ENCODE data around the gene PPP4R3A. TPM values are rescaled to one million over a fixed set of nuclear protein-coding genes. Genes with fewer than 3 reads are reported as not detected.

PPP4R3A gene
- total RNA-seq, 1 donor from 2014 or later, result 38.3 TPM

GRCh38 chr14:91470216-91470615 is 39.9 kb downstream of the PPP4R3A start:
- H3K9me3 ChIP-seq (replicated peaks), result no peaks in the 10 kb centered on the region
- H3K4me1 ChIP-seq, result no peaks in the 10 kb centered on the region
- no peak for TF ChIP-seq CTCF (IDR thresholded peaks at IDR 0.05; ENCODE audit: borderline replicate concordance)
- H3K36me3 ChIP-seq, result peaks cover 78% of the 10 kb centered on the region
- H3K4me3 ChIP-seq, result no peak overlapping the region
- intact Hi-C loops (cut with micrococcal nuclease), result no loop called here
- no peak for DNase-seq
- H3K27ac ChIP-seq (replicated peaks), result no peak overlapping the region
- H3K27me3 ChIP-seq (ENCODE audit: low read depth), result no peaks in the 10 kb centered on the region

- TF ChIP-seq CTCF (IDR thresholded peaks at IDR 0.05; ENCODE audit: borderline replicate concordance), result no peak
- peaks cover 78% of the 10 kb centered on the region for H3K36me3 ChIP-seq
- intact Hi-C loops (cut with micrococcal nuclease), result no loop called here
Measured at GRCh38 chr14:91466192-91466591, 43.9 kb downstream of the PPP4R3A start.

GRCh38 chr14:91464615-91465205 is 45.4 kb downstream of the PPP4R3A start:
- no peak for DNase-seq
- H3K27me3 ChIP-seq (ENCODE audit: low read depth), result no peaks in the 10 kb centered on the region
- H3K9me3 ChIP-seq (replicated peaks), result no peaks in the 10 kb centered on the region
- no peak for TF ChIP-seq CTCF (IDR thresholded peaks at IDR 0.05; ENCODE audit: borderline replicate concordance)
- no peak overlapping the region for H3K4me3 ChIP-seq
- intact Hi-C loops (cut with micrococcal nuclease), result no loop called here
- H3K27ac ChIP-seq (replicated peaks), result no peak overlapping the region
- H3K4me1 ChIP-seq, result no peaks in the 10 kb centered on the region
- peaks cover 78% of the 10 kb centered on the region for H3K36me3 ChIP-seq

More at GRCh38 chr14:91466192-91466591, 43.9 kb downstream of the PPP4R3A start:
- no peak overlapping the region for H3K4me3 ChIP-seq
- H3K27ac ChIP-seq (replicated peaks), result no peak overlapping the region
- no peaks in the 10 kb centered on the region for H3K9me3 ChIP-seq (replicated peaks)
- no peaks in the 10 kb centered on the region for H3K27me3 ChIP-seq (ENCODE audit: low read depth)
- no peaks in the 10 kb centered on the region for H3K4me1 ChIP-seq
- no peak for DNase-seq

GRCh38 chr14:91458612-91459011 is 51.5 kb downstream of the PPP4R3A start:
- Histone ChIP-seq H3K4me3 (no peak overlapping the region), H3K27me3 (ENCODE audit: low read depth) (no peaks in the 10 kb centered on the region), H3K27ac (replicated peaks) (no peak overlapping the region), H3K9me3 (replicated peaks) (no peaks in the 10 kb centered on the region), H3K36me3 (peaks cover 76% of the 10 kb centered on the region), H3K4me1 (no peaks in the 10 kb centered on the region)
- intact Hi-C loops (cut with micrococcal nuclease), result no loop called here
- TF ChIP-seq CTCF (IDR thresholded peaks at IDR 0.05; ENCODE audit: borderline replicate concordance), result no peak
- no peak for DNase-seq

GRCh38 chr14:91456283-91456682 is 53.8 kb downstream of the PPP4R3A start:
- Histone ChIP-seq H3K4me1 (no peaks in the 10 kb centered on the region), H3K27ac (replicated peaks) (no peak overlapping the region), H3K27me3 (ENCODE audit: low read depth) (no peaks in the 10 kb centered on the region), H3K36me3 (peaks cover 53% of the 10 kb centered on the region), H3K9me3 (replicated peaks) (no peaks in the 10 kb centered on the region), H3K4me3 (no peak overlapping the region)
- no peak for DNase-seq
- no peak for TF ChIP-seq CTCF (IDR thresholded peaks at IDR 0.05; ENCODE audit: borderline replicate concordance)
- intact Hi-C loops (cut with micrococcal nuclease), result no loop called here
